ENCODE measurements around the gene CUL5.
"Not testable (repeated sequence)": the region's sequence is repeated elsewhere in the genome, so short reads cannot be mapped to it uniquely, and the experiment has no call there.

The CUL5 gene

GRCh38 chr11:108028822-108029441, 20.2 kb downstream of the CUL5 start:
- not testable (repeated sequence) for H3K27me3 ChIP-seq (ENCODE audit: control insufficient read depth, insufficient read depth, low read length); H3K9ac ChIP-seq (ENCODE audit: low read length); H3K36me3 ChIP-seq (ENCODE audit: control insufficient read depth, insufficient read depth, low read length); H3K4me3 ChIP-seq (ENCODE audit: low read length); H3K4me1 ChIP-seq (ENCODE audit: control insufficient read depth, insufficient read depth, low read length); H3K9me3 ChIP-seq (ENCODE audit: control insufficient read depth, low read length)

GRCh38 chr11:108031604-108032003, 22.9 kb downstream of the CUL5 start:
- not testable (repeated sequence) for H3K4me3 ChIP-seq (ENCODE audit: low read length); H3K36me3 ChIP-seq (ENCODE audit: control insufficient read depth, insufficient read depth, low read length); H3K9ac ChIP-seq (ENCODE audit: low read length); H3K27me3 ChIP-seq (ENCODE audit: control insufficient read depth, insufficient read depth, low read length); H3K4me1 ChIP-seq (ENCODE audit: control insufficient read depth, insufficient read depth, low read length); H3K9me3 ChIP-seq (ENCODE audit: control insufficient read depth, low read length)

- H3K9ac ChIP-seq (ENCODE audit: low read length) = no peak overlapping the region
- no peaks in the 10 kb centered on the region for H3K27me3 ChIP-seq (ENCODE audit: control insufficient read depth, insufficient read depth, low read length)
- H3K9me3 ChIP-seq (ENCODE audit: control insufficient read depth, low read length) = no peaks in the 10 kb centered on the region
- H3K4me1 ChIP-seq (ENCODE audit: control insufficient read depth, insufficient read depth, low read length) = peaks cover 4% of the 10 kb centered on the region
- no peak overlapping the region for H3K4me3 ChIP-seq (ENCODE audit: low read length)
- peaks cover 8% of the 10 kb centered on the region for H3K36me3 ChIP-seq (ENCODE audit: control insufficient read depth, insufficient read depth, low read length)
Measured at GRCh38 chr11:108032800-108033199, 24.1 kb downstream of the CUL5 start.

GRCh38 chr11:108034034-108034433, 25.3 kb downstream of the CUL5 start:
- peaks cover 2% of the 10 kb centered on the region for H3K4me1 ChIP-seq (ENCODE audit: control insufficient read depth, insufficient read depth, low read length)
- H3K9ac ChIP-seq (ENCODE audit: low read length) = no peak overlapping the region
- no peaks in the 10 kb centered on the region for H3K27me3 ChIP-seq (ENCODE audit: control insufficient read depth, insufficient read depth, low read length)
- H3K9me3 ChIP-seq (ENCODE audit: control insufficient read depth, low read length) = no peaks in the 10 kb centered on the region
- no peak overlapping the region for H3K4me3 ChIP-seq (ENCODE audit: low read length)
- H3K36me3 ChIP-seq (ENCODE audit: control insufficient read depth, insufficient read depth, low read length) = peaks cover 8% of the 10 kb centered on the region

GRCh38 chr11:108034952-108035351, 26.3 kb downstream of the CUL5 start:
- Histone ChIP-seq H3K27me3 (ENCODE audit: control insufficient read depth, insufficient read depth, low read length) (no peaks in the 10 kb centered on the region), H3K4me3 (ENCODE audit: low read length) (no peak overlapping the region), H3K9ac (ENCODE audit: low read length) (no peak overlapping the region), H3K36me3 (ENCODE audit: control insufficient read depth, insufficient read depth, low read length) (peaks cover 8% of the 10 kb centered on the region), H3K4me1 (ENCODE audit: control insufficient read depth, insufficient read depth, low read length) (no peaks in the 10 kb centered on the region), H3K9me3 (ENCODE audit: control insufficient read depth, low read length) (no peaks in the 10 kb centered on the region)

GRCh38 chr11:108035690-108036089, 27.0 kb downstream of the CUL5 start:
- no peak overlapping the region for H3K9ac ChIP-seq (ENCODE audit: low read length)
- no peak overlapping the region for H3K4me3 ChIP-seq (ENCODE audit: low read length)
- peaks cover 8% of the 10 kb centered on the region for H3K36me3 ChIP-seq (ENCODE audit: control insufficient read depth, insufficient read depth, low read length)
- no peaks in the 10 kb centered on the region for H3K27me3 ChIP-seq (ENCODE audit: control insufficient read depth, insufficient read depth, low read length)
- no peaks in the 10 kb centered on the region for H3K9me3 ChIP-seq (ENCODE audit: control insufficient read depth, low read length)
- H3K4me1 ChIP-seq (ENCODE audit: control insufficient read depth, insufficient read depth, low read length) = no peaks in the 10 kb centered on the region

- H3K9me3 ChIP-seq (ENCODE audit: control insufficient read depth, low read length) = no peaks in the 10 kb centered on the region
- H3K4me1 ChIP-seq (ENCODE audit: control insufficient read depth, insufficient read depth, low read length) = no peaks in the 10 kb centered on the region
- peaks cover 8% of the 10 kb centered on the region for H3K36me3 ChIP-seq (ENCODE audit: control insufficient read depth, insufficient read depth, low read length)
- H3K27me3 ChIP-seq (ENCODE audit: control insufficient read depth, insufficient read depth, low read length) = no peaks in the 10 kb centered on the region
- no peak overlapping the region for H3K9ac ChIP-seq (ENCODE audit: low read length)
- H3K4me3 ChIP-seq (ENCODE audit: low read length) = no peak overlapping the region
Measured at GRCh38 chr11:108037211-108037610, 28.5 kb downstream of the CUL5 start.

GRCh38 chr11:108037636-108038035, 28.9 kb downstream of the CUL5 start:
- Histone ChIP-seq H3K36me3 (ENCODE audit: control insufficient read depth, insufficient read depth, low read length) (peaks cover 8% of the 10 kb centered on the region), H3K4me1 (ENCODE audit: control insufficient read depth, insufficient read depth, low read length) (no peaks in the 10 kb centered on the region)

GRCh38 chr11:108048269-108048668, 39.6 kb downstream of the CUL5 start:
- H3K4me1 ChIP-seq (ENCODE audit: control insufficient read depth, insufficient read depth, low read length) = no peaks in the 10 kb centered on the region
- H3K9me3 ChIP-seq (ENCODE audit: control insufficient read depth, low read length) = no peaks in the 10 kb centered on the region
- H3K9ac ChIP-seq (ENCODE audit: low read length) = no peak overlapping the region
- H3K36me3 ChIP-seq (ENCODE audit: control insufficient read depth, insufficient read depth, low read length) = no peaks in the 10 kb centered on the region
- H3K4me3 ChIP-seq (ENCODE audit: low read length) = no peak overlapping the region
- no peaks in the 10 kb centered on the region for H3K27me3 ChIP-seq (ENCODE audit: control insufficient read depth, insufficient read depth, low read length)

More at GRCh38 chr11:108037636-108038035, 28.9 kb downstream of the CUL5 start:
- Histone ChIP-seq H3K9ac (ENCODE audit: low read length) (no peak overlapping the region), H3K4me3 (ENCODE audit: low read length) (no peak overlapping the region), H3K9me3 (ENCODE audit: control insufficient read depth, low read length) (no peaks in the 10 kb centered on the region), H3K27me3 (ENCODE audit: control insufficient read depth, insufficient read depth, low read length) (no peaks in the 10 kb centered on the region)

GRCh38 chr11:108062336-108062735, 53.6 kb downstream of the CUL5 start:
- Histone ChIP-seq H3K27me3 (ENCODE audit: control insufficient read depth, insufficient read depth, low read length) (no peaks in the 10 kb centered on the region), H3K4me1 (ENCODE audit: control insufficient read depth, insufficient read depth, low read length) (no peaks in the 10 kb centered on the region), H3K9me3 (ENCODE audit: control insufficient read depth, low read length) (no peaks in the 10 kb centered on the region), H3K36me3 (ENCODE audit: control insufficient read depth, insufficient read depth, low read length) (no peaks in the 10 kb centered on the region), H3K9ac (ENCODE audit: low read length) (no peak overlapping the region), H3K4me3 (ENCODE audit: low read length) (no peak overlapping the region)

- Histone ChIP-seq H3K4me3 (ENCODE audit: low read length) (no peak overlapping the region), H3K36me3 (ENCODE audit: control insufficient read depth, insufficient read depth, low read length) (no peaks in the 10 kb centered on the region)
Measured at GRCh38 chr11:108063410-108063809, 54.7 kb downstream of the CUL5 start.

GRCh38 chr11:108069947-108070346, 61.2 kb downstream of the CUL5 start:
- H3K27me3 ChIP-seq (ENCODE audit: control insufficient read depth, insufficient read depth, low read length) = no peaks in the 10 kb centered on the region
- no peaks in the 10 kb centered on the region for H3K36me3 ChIP-seq (ENCODE audit: control insufficient read depth, insufficient read depth, low read length)
- no peaks in the 10 kb centered on the region for H3K4me1 ChIP-seq (ENCODE audit: control insufficient read depth, insufficient read depth, low read length)
- H3K9ac ChIP-seq (ENCODE audit: low read length) = no peak overlapping the region
- H3K9me3 ChIP-seq (ENCODE audit: control insufficient read depth, low read length) = no peaks in the 10 kb centered on the region
- no peak overlapping the region for H3K4me3 ChIP-seq (ENCODE audit: low read length)

More at GRCh38 chr11:108063410-108063809, 54.7 kb downstream of the CUL5 start:
- Histone ChIP-seq H3K27me3 (ENCODE audit: control insufficient read depth, insufficient read depth, low read length) (no peaks in the 10 kb centered on the region), H3K9ac (ENCODE audit: low read length) (no peak overlapping the region), H3K9me3 (ENCODE audit: control insufficient read depth, low read length) (no peaks in the 10 kb centered on the region), H3K4me1 (ENCODE audit: control insufficient read depth, insufficient read depth, low read length) (no peaks in the 10 kb centered on the region)

- H3K9ac ChIP-seq (ENCODE audit: low read length) = no peak overlapping the region
- H3K27me3 ChIP-seq (ENCODE audit: control insufficient read depth, insufficient read depth, low read length) = no peaks in the 10 kb centered on the region
- no peaks in the 10 kb centered on the region for H3K36me3 ChIP-seq (ENCODE audit: control insufficient read depth, insufficient read depth, low read length)
- H3K4me1 ChIP-seq (ENCODE audit: control insufficient read depth, insufficient read depth, low read length) = peaks cover 13% of the 10 kb centered on the region
- no peaks in the 10 kb centered on the region for H3K9me3 ChIP-seq (ENCODE audit: control insufficient read depth, low read length)
- H3K4me3 ChIP-seq (ENCODE audit: low read length) = no peak overlapping the region
Measured at GRCh38 chr11:108084811-108085210, 76.1 kb downstream of the CUL5 start.
